ENCODE data around the gene PDE11A.

DNA sequence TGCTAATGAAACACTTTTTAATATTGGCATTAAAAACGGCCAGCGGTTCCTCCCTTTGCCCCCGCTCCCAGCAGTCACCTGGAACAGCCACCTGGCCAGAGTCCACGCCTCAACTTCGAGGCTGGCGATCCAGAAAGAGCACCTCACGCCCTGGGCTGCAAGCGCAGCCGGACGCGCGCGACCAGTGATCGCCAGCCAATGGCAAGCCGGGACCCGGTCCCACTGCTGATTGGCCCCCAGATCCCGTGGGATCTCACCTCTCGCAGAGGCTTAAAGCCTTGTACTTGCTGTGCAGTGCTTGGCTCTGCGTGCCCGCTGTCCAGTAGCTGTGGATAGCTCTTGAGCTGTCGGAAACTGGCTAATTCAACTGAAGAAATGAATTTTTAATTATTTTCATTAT is 35.6 kb upstream of the PDE11A start:
- TF ChIP-seq CTCF (IDR thresholded peaks at IDR 0.05) (no peak), POLR2A (IDR thresholded peaks at IDR 0.05) (no peak)

Data from uterus (tissue), 2 donors.